Large intestine (tissue), 3 donors: ENCODE measurements around the gene APCDD1. TPM values are rescaled to one million over a fixed set of nuclear protein-coding genes. Genes with fewer than 3 reads are reported as not detected.
"Not testable (repeated sequence)": the region's sequence is repeated elsewhere in the genome, so short reads cannot be mapped to it uniquely, and the experiment has no call there.

Source experiments
- DNase-seq, 2 donors: peaks; one replicate each; pipeline versions ENCODE4 v3.0.0 to v3.0.0-alpha.2; 2013
- H3K27ac ChIP-seq: one replicate; pipeline ENCODE4 v1.5.1; 2013; ENCODE audit warnings: low read length
- H3K27me3 ChIP-seq: 2 replicates; pipeline ENCODE4 v1.6.1; 2013; ENCODE audit warnings: low read length; ENCODE audit not compliant: control insufficient read depth, insufficient read depth
- H3K36me3 ChIP-seq: 2 replicates; pipeline ENCODE4 v1.6.1; 2013; ENCODE audit warnings: low read length; ENCODE audit not compliant: control insufficient read depth, insufficient read depth
- H3K4me1 ChIP-seq: one replicate; pipeline ENCODE4 v1.6.1; 2013; ENCODE audit warnings: low read length; ENCODE audit not compliant: control insufficient read depth, insufficient read depth
- H3K4me3 ChIP-seq: one replicate; pipeline ENCODE4 v1.5.1; 2013; ENCODE audit warnings: low read length
- H3K9me3 ChIP-seq: one replicate; pipeline ENCODE4 v1.6.1; 2013; ENCODE audit warnings: mild to moderate bottlenecking, low read depth, low read length, moderate library complexity; ENCODE audit not compliant: control insufficient read depth
- WGBS: methylation state at CpG from one replicate; pipeline ENCODE4 v1.1.5; 2013; ENCODE audit warnings: low lambda C conversion rate; ENCODE audit not compliant: insufficient coverage; 5-methylcytosine and 5-hydroxymethylcytosine counted together
- polyA plus RNA-seq: library from polyadenylated mRNA; unstranded; fragments of 120-200 nt; gene quantifications from one replicate; pipeline ENCODE4 v1.2.1, GENCODE V29; 2013

The APCDD1 gene
- polyA plus RNA-seq, 1 donor: 4.1 TPM

GRCh38 chr18:10461989-10462388, 7.6 kb downstream of the APCDD1 start:
- no CpG with 5 or more reads among the region's 4 CpGs for WGBS
- Histone ChIP-seq H3K36me3 (no peaks in the 10 kb centered on the region), H3K9me3 (no peaks in the 10 kb centered on the region), H3K27me3 (peaks cover 11% of the 10 kb centered on the region), H3K4me3 (no peak overlapping the region), H3K4me1 (no peaks in the 10 kb centered on the region), H3K27ac (no peak overlapping the region)
- DNase-seq: no peak

- no peak overlapping the region for H3K4me3 ChIP-seq
- no peaks in the 10 kb centered on the region for H3K36me3 ChIP-seq
- H3K27me3 ChIP-seq: peaks cover 11% of the 10 kb centered on the region
- DNase-seq: no peak
- no peaks in the 10 kb centered on the region for H3K4me1 ChIP-seq
- H3K27ac ChIP-seq: no peak overlapping the region
- no peaks in the 10 kb centered on the region for H3K9me3 ChIP-seq
- WGBS: 100% methylated on average over 1 of the region's 2 CpGs
These were observed 8.2 kb downstream of the APCDD1 start for GRCh38 chr18:10462597-10462996.

- DNase-seq: no peak
- H3K27me3 ChIP-seq: peaks cover 6% of the 10 kb centered on the region
- H3K4me1 ChIP-seq: no peaks in the 10 kb centered on the region
- no CpG with 5 or more reads among the region's 6 CpGs for WGBS
- no peak overlapping the region for H3K27ac ChIP-seq
- H3K4me3 ChIP-seq: no peak overlapping the region
- no peaks in the 10 kb centered on the region for H3K9me3 ChIP-seq
- H3K36me3 ChIP-seq: no peaks in the 10 kb centered on the region
These were observed 8.7 kb downstream of the APCDD1 start for GRCh38 chr18:10463096-10463495.

- H3K4me1 ChIP-seq: no peaks in the 10 kb centered on the region
- no peak overlapping the region for H3K27ac ChIP-seq
- no peak overlapping the region for H3K4me3 ChIP-seq
- H3K27me3 ChIP-seq: peaks cover 4% of the 10 kb centered on the region
- no peak for DNase-seq
- no peaks in the 10 kb centered on the region for H3K36me3 ChIP-seq
- no CpG with 5 or more reads among the region's 4 CpGs for WGBS
- no peaks in the 10 kb centered on the region for H3K9me3 ChIP-seq
These were observed 9.3 kb downstream of the APCDD1 start for GRCh38 chr18:10463741-10464140.

- not testable (repeated sequence) for DNase-seq, H3K27me3 ChIP-seq, H3K4me3 ChIP-seq, H3K36me3 ChIP-seq, H3K27ac ChIP-seq, H3K4me1 ChIP-seq, H3K9me3 ChIP-seq
- no CpG with 5 or more reads among the region's 2 CpGs for WGBS
These were observed 9.8 kb downstream of the APCDD1 start for GRCh38 chr18:10464161-10464648.

- H3K27ac ChIP-seq: no peak overlapping the region
- H3K4me1 ChIP-seq: no peaks in the 10 kb centered on the region
- DNase-seq: no peak
- no peak overlapping the region for H3K4me3 ChIP-seq
- no peaks in the 10 kb centered on the region for H3K36me3 ChIP-seq
- WGBS: no CpG with 5 or more reads among the region's 9 CpGs
- no peaks in the 10 kb centered on the region for H3K27me3 ChIP-seq
- H3K9me3 ChIP-seq: no peaks in the 10 kb centered on the region
These were observed 10.9 kb downstream of the APCDD1 start for GRCh38 chr18:10465174-10465939.

GRCh38 chr18:10470429-10470828, 16.0 kb downstream of the APCDD1 start:
- H3K27ac ChIP-seq: no peak overlapping the region
- WGBS: 100% methylated on average over 2 of the region's 7 CpGs
- DNase-seq: no peak
- H3K4me3 ChIP-seq: no peak overlapping the region
- no peaks in the 10 kb centered on the region for H3K4me1 ChIP-seq
- no peaks in the 10 kb centered on the region for H3K9me3 ChIP-seq
- H3K27me3 ChIP-seq: no peaks in the 10 kb centered on the region
- no peaks in the 10 kb centered on the region for H3K36me3 ChIP-seq

GRCh38 chr18:10471574-10471973, 17.1 kb downstream of the APCDD1 start:
- WGBS: no CpG with 5 or more reads among the region's 22 CpGs
- peaks cover 7% of the 10 kb centered on the region for H3K4me1 ChIP-seq
- no peaks in the 10 kb centered on the region for H3K27me3 ChIP-seq
- H3K36me3 ChIP-seq: no peaks in the 10 kb centered on the region
- H3K4me3 ChIP-seq: no peak overlapping the region
- no peaks in the 10 kb centered on the region for H3K9me3 ChIP-seq
- no peak for DNase-seq
- H3K27ac ChIP-seq: no peak overlapping the region

GRCh38 chr18:10473132-10473531, 18.7 kb downstream of the APCDD1 start:
- H3K27me3 ChIP-seq: no peaks in the 10 kb centered on the region
- H3K27ac ChIP-seq: no peak overlapping the region
- no peaks in the 10 kb centered on the region for H3K36me3 ChIP-seq
- H3K9me3 ChIP-seq: no peaks in the 10 kb centered on the region
- peaks cover 7% of the 10 kb centered on the region for H3K4me1 ChIP-seq
- H3K4me3 ChIP-seq: no peak overlapping the region
- DNase-seq: no peak
- WGBS: no CpG with 5 or more reads among the region's 5 CpGs

- peaks cover 7% of the 10 kb centered on the region for H3K4me1 ChIP-seq
- H3K9me3 ChIP-seq: no peaks in the 10 kb centered on the region
- DNase-seq: no peak
- H3K27ac ChIP-seq: no peak overlapping the region
- H3K36me3 ChIP-seq: no peaks in the 10 kb centered on the region
- no peak overlapping the region for H3K4me3 ChIP-seq
- no peaks in the 10 kb centered on the region for H3K27me3 ChIP-seq
- WGBS: 90% methylated on average over 2 of the region's 17 CpGs
These were observed 19.9 kb downstream of the APCDD1 start for GRCh38 chr18:10474309-10474708.

- WGBS: 94% methylated on average over 2 of the region's 3 CpGs
- H3K27ac ChIP-seq: no peak overlapping the region
- H3K4me1 ChIP-seq: peaks cover 7% of the 10 kb centered on the region
- DNase-seq: no peak
- no peaks in the 10 kb centered on the region for H3K27me3 ChIP-seq
- no peak overlapping the region for H3K4me3 ChIP-seq
- H3K9me3 ChIP-seq: no peaks in the 10 kb centered on the region
- no peaks in the 10 kb centered on the region for H3K36me3 ChIP-seq
These were observed 20.8 kb downstream of the APCDD1 start for GRCh38 chr18:10475276-10475653.
